Astrocyte of the spinal cord (primary cell): ENCODE results near the gene OGFOD3.

Experiments used
- DNase-seq: peaks from one replicate; pipeline ENCODE4 v3.0.0; 2011; ENCODE audit warnings: low read depth, low spot score
- H3K4me3 ChIP-seq: 2 replicates; pipeline ENCODE4 v1.5.1; 2011; ENCODE audit warnings: low read depth, mild to moderate bottlenecking, low read length, moderate library complexity
- CTCF ChIP-seq: IDR thresholded peaks from 2 replicates; pipeline ENCODE4 v1.5.1; 2012; ENCODE audit warnings: low read depth, mild to moderate bottlenecking, low read length, inconsistent platforms
- in situ Hi-C: cut with HindIII; loops from 2 replicates; pipeline ENCODE4 v1.10.0; 2017; ENCODE audit warnings: low sequenced_read_pairs

OGFOD3 gene

GRCh38 chr17:82432017-82432416 is 13.6 kb upstream of the OGFOD3 start:
- no peak for TF ChIP-seq CTCF
- no peak overlapping the region for H3K4me3 ChIP-seq
- no peak for DNase-seq
- in situ Hi-C loops, result no loop called here

GRCh38 chr17:82429824-82430223 is 11.4 kb upstream of the OGFOD3 start:
- in situ Hi-C loops, result no loop called here
- no peak for DNase-seq
- TF ChIP-seq CTCF, result no peak

GRCh38 chr17:82428546-82428945 is 10.2 kb upstream of the OGFOD3 start:
- in situ Hi-C loops, result no loop called here
- H3K4me3 ChIP-seq, result no peak overlapping the region
- DNase-seq, result no peak
- no peak for TF ChIP-seq CTCF

More at GRCh38 chr17:82429824-82430223, 11.4 kb upstream of the OGFOD3 start:
- H3K4me3 ChIP-seq, result no peak overlapping the region

DNA sequence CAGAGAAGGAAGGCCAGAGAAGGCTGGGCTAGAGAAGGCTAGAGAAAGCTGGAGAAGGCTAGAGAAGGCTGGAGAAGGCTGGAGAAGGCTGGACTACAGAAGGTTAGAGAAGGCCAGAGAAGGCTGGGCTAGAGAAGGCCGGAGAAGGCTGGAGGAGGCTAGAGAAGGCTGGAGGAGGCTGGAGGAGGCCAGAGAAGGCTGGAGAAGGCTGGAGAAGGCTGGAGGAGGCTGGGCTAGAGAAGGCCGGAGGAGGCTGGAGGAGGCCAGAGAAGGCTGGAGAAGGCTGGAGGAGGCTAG is 6.4 kb upstream of the OGFOD3 start:
- no peak overlapping the region for H3K4me3 ChIP-seq
- no peak for TF ChIP-seq CTCF
- no peak for DNase-seq
- in situ Hi-C loops, result no loop called here

DNA sequence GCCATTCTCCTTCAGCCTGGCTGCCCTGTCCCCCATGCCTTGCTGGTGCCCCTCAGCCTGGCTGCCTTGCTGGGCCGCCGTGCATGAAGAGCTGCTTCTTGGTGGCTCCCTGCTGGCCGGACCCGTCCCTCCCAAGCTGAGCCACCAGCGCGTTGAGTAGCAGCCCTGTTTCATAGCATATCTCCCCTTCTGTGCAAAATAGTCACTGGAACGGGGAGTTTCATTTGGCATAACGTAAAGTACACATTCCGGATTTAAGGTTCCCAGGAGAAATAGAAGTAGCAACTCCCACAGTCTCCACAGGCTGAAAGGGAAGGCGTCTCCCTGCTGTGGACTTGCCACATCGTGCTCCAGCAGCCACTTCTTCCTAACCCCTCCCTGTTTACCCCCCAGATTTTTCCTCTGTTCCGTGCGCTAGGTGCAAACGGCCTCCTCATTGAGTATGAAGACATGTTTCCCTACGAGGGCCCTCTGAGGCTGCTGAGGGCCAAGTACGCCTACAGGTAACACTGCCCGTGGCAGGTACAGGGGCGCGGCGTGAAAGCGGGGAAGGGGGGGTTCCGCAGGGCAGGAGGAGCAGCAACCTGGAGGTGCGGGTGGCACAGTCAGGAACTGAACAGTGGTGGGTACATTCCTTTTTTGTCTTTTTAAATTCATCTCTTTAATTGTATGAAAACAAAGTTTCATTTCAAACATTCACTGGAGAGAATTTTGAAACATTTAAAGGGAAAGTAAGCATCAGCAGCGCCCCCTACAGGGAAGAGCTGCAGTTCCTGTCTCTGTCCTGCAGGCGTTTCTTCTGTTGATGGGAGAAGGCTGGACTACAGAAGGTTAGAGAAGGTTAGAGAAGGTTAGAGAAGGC is 5.8 kb upstream of the OGFOD3 start:
- in situ Hi-C loops, result no loop called here
- DNase-seq, result peak; percentile 24
- no peak overlapping the region for H3K4me3 ChIP-seq
- peak; percentile 72 for TF ChIP-seq CTCF

GRCh38 chr17:82419540-82419939 is 1.2 kb upstream of the OGFOD3 start:
- in situ Hi-C loops, result loop anchor here (10.0 kb wide), 1 partner anchor 75 kb away; no protein-coding TSS in a partner anchor

More at GRCh38 chr17:82419540-82419939, 1.2 kb upstream of the OGFOD3 start:
- peak; percentile 21 for DNase-seq
- TF ChIP-seq CTCF, result no peak
- no peak overlapping the region for H3K4me3 ChIP-seq
